IgD-negative memory B cell (primary cell): ENCODE data around the gene NBEA. TPM values are rescaled to one million over a fixed set of nuclear protein-coding genes. Genes with fewer than 3 reads are reported as not detected.
"Not testable (repeated sequence)": the region's sequence is repeated elsewhere in the genome, so short reads cannot be mapped to it uniquely, and the experiment has no call there.

Source experiments
- H3K27ac Mint-ChIP-seq, 3 donors: one replicate each; pipeline ENCODE4 v1.8.0; 2020 to 2022; ENCODE audit warnings: mild to moderate bottlenecking in 3 of 3, mixed read lengths in 3 of 3, moderate library complexity in 1 of 3
- H3K27me3 Mint-ChIP-seq: one replicate; pipeline ENCODE4 v1.8.0; 2021; ENCODE audit warnings: mixed read lengths
- H3K36me3 Mint-ChIP-seq: one replicate; pipeline ENCODE4 v1.8.0; 2020; ENCODE audit warnings: mild to moderate bottlenecking, mixed read lengths
- H3K4me1 Mint-ChIP-seq, 3 donors: one replicate each; pipeline ENCODE4 v1.8.0; 2020 to 2022; ENCODE audit warnings: mixed read lengths in 3 of 3, mild to moderate bottlenecking in 1 of 3
- H3K4me3 Mint-ChIP-seq, 4 donors: one replicate each; pipeline ENCODE4 v1.8.0; 2020 to 2022; ENCODE audit warnings: mild to moderate bottlenecking in 4 of 4, mixed read lengths in 4 of 4, moderate library complexity in 3 of 4
- H3K9me3 Mint-ChIP-seq, 3 donors: one replicate each; pipeline ENCODE4 v1.8.0; 2020 to 2021; ENCODE audit warnings: mixed read lengths in 3 of 3, mild to moderate bottlenecking in 1 of 3
- polyA plus RNA-seq: library from polyadenylated mRNA; unstranded; fragments of 300-500 nt; fragmentation: Illumina TruSeq; gene quantifications from one replicate; pipeline ENCODE4 v1.2.3, GENCODE V29; 2021

The NBEA gene
- polyA plus RNA-seq, 1 donor from 2014 or later = 0.61 TPM

- Mint-ChIP-seq H3K4me1 (peaks cover 0 to 2% (median 0%) of the 10 kb centered on the region in 3 donors), H3K27me3 (no peaks in the 10 kb centered on the region), H3K9me3 (peaks cover 0 to 2% (median 0%) of the 10 kb centered on the region in 3 donors), H3K4me3 (no peak overlapping the region), H3K27ac (no peak overlapping the region), H3K36me3 (peaks cover 2% of the 10 kb centered on the region)
Measured at GRCh38 chr13:35648201-35648600, 706.1 kb downstream of the NBEA start.

- no peak overlapping the region for H3K4me3 Mint-ChIP-seq
- peaks cover 0 to 2% (median 0%) of the 10 kb centered on the region in 3 donors for H3K9me3 Mint-ChIP-seq
- peaks cover 0 to 2% (median 0%) of the 10 kb centered on the region in 3 donors for H3K4me1 Mint-ChIP-seq
Measured at GRCh38 chr13:35649162-35649561, 707.1 kb downstream of the NBEA start.

GRCh38 chr13:35659796-35660195 lies 717.7 kb downstream of the NBEA start:
- no peaks in the 10 kb centered on the region for H3K4me1 Mint-ChIP-seq
- H3K36me3 Mint-ChIP-seq = peaks cover 5% of the 10 kb centered on the region
- no peaks in the 10 kb centered on the region for H3K9me3 Mint-ChIP-seq
- H3K27ac Mint-ChIP-seq = no peak overlapping the region
- H3K27me3 Mint-ChIP-seq = no peaks in the 10 kb centered on the region
- no peak overlapping the region for H3K4me3 Mint-ChIP-seq

More at GRCh38 chr13:35649162-35649561, 707.1 kb downstream of the NBEA start:
- Mint-ChIP-seq H3K27ac (no peak overlapping the region), H3K36me3 (peaks cover 2% of the 10 kb centered on the region), H3K27me3 (no peaks in the 10 kb centered on the region)

DNA sequence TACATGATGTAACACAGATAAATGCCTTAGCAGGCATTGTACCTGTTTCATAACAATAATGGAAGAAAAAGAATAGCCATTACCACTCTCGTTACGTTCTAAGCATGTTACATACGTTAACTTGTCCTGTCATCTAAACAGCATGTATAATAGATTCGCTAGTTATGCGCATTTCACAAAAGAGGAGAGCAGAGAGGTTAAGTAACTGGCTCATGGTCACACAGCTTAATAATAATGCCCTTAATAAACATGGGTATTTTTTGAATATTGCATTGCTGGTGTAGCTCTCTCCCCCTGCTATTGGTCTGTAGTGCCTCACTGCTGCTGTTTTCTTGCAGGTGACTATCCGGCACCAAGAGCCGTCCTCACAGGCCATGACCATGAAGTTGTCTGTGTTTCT lies 722.7 kb downstream of the NBEA start:
- no peaks in the 10 kb centered on the region for H3K4me1 Mint-ChIP-seq
- no peak overlapping the region for H3K4me3 Mint-ChIP-seq
- H3K27me3 Mint-ChIP-seq = no peaks in the 10 kb centered on the region
- H3K9me3 Mint-ChIP-seq = no peaks in the 10 kb centered on the region
- no peak overlapping the region for H3K27ac Mint-ChIP-seq
- H3K36me3 Mint-ChIP-seq = peaks cover 2% of the 10 kb centered on the region

DNA sequence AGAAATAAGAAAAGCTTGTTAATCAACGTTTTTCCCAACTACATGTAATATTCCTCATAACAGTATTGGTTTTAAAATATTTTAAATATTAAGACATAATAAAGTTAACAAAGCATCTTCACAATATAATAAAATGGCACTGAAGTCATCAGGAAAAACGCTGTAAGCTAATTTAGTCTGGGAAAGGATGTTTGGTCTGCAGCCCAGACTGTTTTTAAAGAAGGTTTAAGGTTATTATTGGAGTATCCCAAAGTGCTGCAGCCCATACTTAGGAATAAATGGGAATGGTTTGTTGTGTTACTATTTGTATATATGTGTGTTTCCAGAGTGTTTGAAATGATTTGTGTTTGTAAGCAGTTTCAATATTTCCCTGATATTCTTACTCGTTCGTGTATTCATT lies 727.3 kb downstream of the NBEA start:
- H3K4me1 Mint-ChIP-seq = no peaks in the 10 kb centered on the region
- no peak overlapping the region for H3K27ac Mint-ChIP-seq
- no peaks in the 10 kb centered on the region for H3K9me3 Mint-ChIP-seq
- no peak overlapping the region for H3K4me3 Mint-ChIP-seq
- peaks cover 8% of the 10 kb centered on the region for H3K36me3 Mint-ChIP-seq
- no peaks in the 10 kb centered on the region for H3K27me3 Mint-ChIP-seq

DNA sequence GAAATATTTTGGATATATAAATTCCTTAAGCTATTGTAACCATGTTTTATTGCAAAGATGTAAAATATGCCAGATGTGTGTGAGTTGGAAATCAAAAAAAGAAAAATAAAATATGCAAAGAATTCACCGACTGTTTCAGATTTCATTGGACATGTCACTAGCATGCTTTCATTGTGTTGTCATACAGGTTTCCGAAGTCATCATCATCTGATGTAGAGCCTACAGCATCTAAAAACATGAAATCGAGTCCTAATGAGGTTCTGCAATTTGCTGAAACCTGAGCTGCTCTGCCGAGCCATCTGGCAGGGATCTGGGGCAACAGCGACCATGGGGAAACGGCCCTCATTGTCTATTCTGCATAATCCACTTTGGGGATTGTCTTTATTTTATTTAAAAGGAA lies 730.5 kb downstream of the NBEA start:
- H3K4me3 Mint-ChIP-seq = no peak overlapping the region
- peaks cover 0 to 4% (median 3%) of the 10 kb centered on the region in 3 donors for H3K9me3 Mint-ChIP-seq
- no peaks in the 10 kb centered on the region for H3K27me3 Mint-ChIP-seq
- no peak overlapping the region for H3K27ac Mint-ChIP-seq
- H3K4me1 Mint-ChIP-seq = no peaks in the 10 kb centered on the region
- peaks cover 8% of the 10 kb centered on the region for H3K36me3 Mint-ChIP-seq

- no peaks in the 10 kb centered on the region for H3K36me3 Mint-ChIP-seq
Measured at GRCh38 chr13:35675651-35676050, 733.6 kb downstream of the NBEA start.

GRCh38 chr13:35677863-35678262 lies 735.8 kb downstream of the NBEA start:
- H3K4me1 Mint-ChIP-seq, H3K4me3 Mint-ChIP-seq, H3K36me3 Mint-ChIP-seq, H3K9me3 Mint-ChIP-seq, H3K27ac Mint-ChIP-seq, H3K27me3 Mint-ChIP-seq: not testable (repeated sequence)

More at GRCh38 chr13:35675651-35676050, 733.6 kb downstream of the NBEA start:
- no peak overlapping the region for H3K27ac Mint-ChIP-seq
- peaks cover 0 to 4% (median 3%) of the 10 kb centered on the region in 3 donors for H3K9me3 Mint-ChIP-seq
- H3K4me1 Mint-ChIP-seq = no peaks in the 10 kb centered on the region
- no peaks in the 10 kb centered on the region for H3K27me3 Mint-ChIP-seq
- no peak overlapping the region for H3K4me3 Mint-ChIP-seq

GRCh38 chr13:35681685-35682084 lies 739.6 kb downstream of the NBEA start:
- H3K36me3 Mint-ChIP-seq = no peaks in the 10 kb centered on the region
- H3K27ac Mint-ChIP-seq = no peak overlapping the region
- H3K4me3 Mint-ChIP-seq = no peak overlapping the region
- no peaks in the 10 kb centered on the region for H3K27me3 Mint-ChIP-seq
- peaks cover 0 to 4% (median 0%) of the 10 kb centered on the region in 3 donors for H3K9me3 Mint-ChIP-seq
- no peaks in the 10 kb centered on the region for H3K4me1 Mint-ChIP-seq

DNA sequence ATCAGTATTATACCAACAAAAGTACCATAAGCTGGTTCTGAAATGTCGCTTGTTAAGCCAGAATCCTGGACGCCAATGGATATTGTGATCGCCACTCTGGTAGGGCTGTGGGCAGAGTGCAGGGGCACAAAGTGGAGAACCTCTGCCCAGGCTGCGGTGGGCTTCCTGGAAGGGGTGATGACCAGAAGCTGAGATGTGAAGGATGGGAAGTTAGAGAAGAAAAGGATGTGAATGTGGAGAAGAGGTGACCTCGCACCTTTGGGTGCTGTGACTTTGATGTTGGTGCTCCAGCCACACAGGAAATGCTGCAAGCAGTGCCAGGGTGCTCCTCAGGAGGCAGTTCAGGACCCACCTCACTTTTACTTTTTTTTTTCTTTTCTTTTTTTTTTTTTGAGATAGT lies 742.4 kb downstream of the NBEA start:
- Mint-ChIP-seq H3K36me3 (peaks cover 2% of the 10 kb centered on the region), H3K9me3 (no peaks in the 10 kb centered on the region), H3K27me3 (no peaks in the 10 kb centered on the region), H3K4me1 (no peaks in the 10 kb centered on the region), H3K27ac (no peak overlapping the region), H3K4me3 (no peak overlapping the region)

- no peak overlapping the region for H3K27ac Mint-ChIP-seq
- no peak overlapping the region for H3K4me3 Mint-ChIP-seq
- no peaks in the 10 kb centered on the region for H3K4me1 Mint-ChIP-seq
- H3K36me3 Mint-ChIP-seq = peaks cover 2% of the 10 kb centered on the region
- no peaks in the 10 kb centered on the region for H3K9me3 Mint-ChIP-seq
- no peaks in the 10 kb centered on the region for H3K27me3 Mint-ChIP-seq
Measured at GRCh38 chr13:35687336-35687735, 745.3 kb downstream of the NBEA start.

DNA sequence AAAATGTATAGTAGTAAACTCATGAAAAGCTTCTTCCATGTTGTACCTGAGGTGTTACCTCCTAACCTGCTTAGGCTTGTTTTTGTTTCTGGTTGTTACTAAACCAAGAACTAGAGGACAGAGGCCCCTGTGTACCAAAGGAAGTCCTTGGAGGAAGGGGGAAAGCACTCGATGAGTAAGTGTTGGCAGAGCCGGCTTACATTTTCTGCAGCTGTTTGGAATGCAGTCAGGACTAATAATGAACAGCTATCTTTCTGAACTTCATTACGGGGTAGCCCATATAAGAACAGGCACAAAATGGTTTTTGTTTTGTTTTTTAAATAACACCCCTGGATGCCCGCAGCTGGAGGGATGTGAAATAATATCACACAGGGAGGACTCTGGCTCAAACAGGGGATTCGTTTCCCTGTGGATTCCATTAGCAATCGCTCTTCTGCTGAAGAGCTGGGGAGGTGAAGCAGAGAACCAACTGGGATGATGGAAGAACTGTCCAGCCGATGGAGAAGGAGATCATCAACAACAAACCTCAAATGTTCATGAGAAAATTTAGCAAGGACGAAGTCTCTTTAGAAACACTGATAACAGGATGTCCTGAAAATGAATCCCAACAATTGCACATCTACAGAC lies 748.6 kb downstream of the NBEA start:
- Mint-ChIP-seq H3K27me3 (peaks cover 2% of the 10 kb centered on the region), H3K36me3 (peaks cover 2% of the 10 kb centered on the region), H3K4me3 (no peak overlapping the region), H3K27ac (no peak overlapping the region), H3K9me3 (peaks cover 0 to 1% (median 0%) of the 10 kb centered on the region in 3 donors), H3K4me1 (no peaks in the 10 kb centered on the region)

- Mint-ChIP-seq H3K4me1 (no peaks in the 10 kb centered on the region), H3K36me3 (no peaks in the 10 kb centered on the region)
Measured at GRCh38 chr13:35693134-35693784, 751.2 kb downstream of the NBEA start.

DNA sequence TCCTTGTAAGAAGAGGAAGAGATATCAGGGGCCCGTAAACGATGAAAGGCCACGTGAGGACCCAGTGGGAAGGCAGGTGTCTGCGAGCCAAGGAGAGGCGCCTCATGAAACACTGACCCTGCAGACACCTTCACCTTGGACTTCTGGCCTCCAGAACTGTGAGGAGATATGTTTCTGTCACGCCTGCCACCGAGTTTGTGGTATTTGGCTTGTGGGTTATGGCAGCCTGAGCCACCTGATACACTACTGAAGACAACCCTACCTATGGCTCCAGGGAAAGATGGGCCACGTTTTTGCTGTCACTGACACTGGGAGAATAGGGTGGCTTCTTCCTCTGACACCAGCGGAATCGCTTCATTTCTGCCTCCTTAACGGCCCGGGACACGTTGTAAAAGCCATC lies 752.0 kb downstream of the NBEA start:
- no peaks in the 10 kb centered on the region for H3K4me1 Mint-ChIP-seq
- peaks cover 0 to 3% (median 0%) of the 10 kb centered on the region in 3 donors for H3K9me3 Mint-ChIP-seq
- H3K36me3 Mint-ChIP-seq = no peaks in the 10 kb centered on the region
- H3K27ac Mint-ChIP-seq = no peak overlapping the region
- H3K27me3 Mint-ChIP-seq = peaks cover 4% of the 10 kb centered on the region
- H3K4me3 Mint-ChIP-seq = no peak overlapping the region

More at GRCh38 chr13:35693134-35693784, 751.2 kb downstream of the NBEA start:
- Mint-ChIP-seq H3K27me3 (peaks cover 2% of the 10 kb centered on the region), H3K4me3 (no peak overlapping the region), H3K27ac (no peak overlapping the region), H3K9me3 (peaks cover 0 to 1% (median 0%) of the 10 kb centered on the region in 3 donors)

GRCh38 chr13:35694549-35695447 lies 752.7 kb downstream of the NBEA start:
- H3K4me1 Mint-ChIP-seq = no peaks in the 10 kb centered on the region
- peaks cover 5% of the 10 kb centered on the region for H3K27me3 Mint-ChIP-seq
- H3K9me3 Mint-ChIP-seq = peaks cover 0 to 3% (median 1%) of the 10 kb centered on the region in 3 donors
- H3K4me3 Mint-ChIP-seq = no peak overlapping the region
- H3K27ac Mint-ChIP-seq = no peak overlapping the region
- no peaks in the 10 kb centered on the region for H3K36me3 Mint-ChIP-seq
